SK-N-SH treated with all-trans-retinoic acid at 6 μM for 48 hours (cell line): Measurements from ENCODE around the gene SMLR1.

Source experiments
- ARNTL ChIP-seq: fragments of 450-650 bp; formaldehyde crosslinking; IDR thresholded peaks from 2 replicates; pipeline ENCODE4 v1.5.0; 2020; ENCODE audit warnings: low read depth, mild to moderate bottlenecking, moderate library complexity, borderline replicate concordance
- ZNF565 ChIP-seq: fragments of 450-650 bp; formaldehyde crosslinking; conservative IDR thresholded peaks from 2 replicates; pipeline ENCODE4 v1.5.0; 2020; ENCODE audit warnings: low read depth, mild to moderate bottlenecking, moderate library complexity

- TF ChIP-seq ZNF565: no peak
- TF ChIP-seq ARNTL (CRISPR knock-in tag): no peak
These were observed 48.1 kb upstream of the SMLR1 start for GRCh38 chr6:130778946-130779657.
